HK-2 (cell line): ENCODE results near the gene OR2AG1.

ENCODE experiments used
- DNase-seq: peaks from one replicate; pipeline ENCODE4 v3.0.0-alpha.2; 2018; ENCODE audit not compliant: unreplicated experiment

The OR2AG1 gene, protein sequence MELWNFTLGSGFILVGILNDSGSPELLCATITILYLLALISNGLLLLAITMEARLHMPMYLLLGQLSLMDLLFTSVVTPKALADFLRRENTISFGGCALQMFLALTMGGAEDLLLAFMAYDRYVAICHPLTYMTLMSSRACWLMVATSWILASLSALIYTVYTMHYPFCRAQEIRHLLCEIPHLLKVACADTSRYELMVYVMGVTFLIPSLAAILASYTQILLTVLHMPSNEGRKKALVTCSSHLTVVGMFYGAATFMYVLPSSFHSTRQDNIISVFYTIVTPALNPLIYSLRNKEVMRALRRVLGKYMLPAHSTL

DNA sequence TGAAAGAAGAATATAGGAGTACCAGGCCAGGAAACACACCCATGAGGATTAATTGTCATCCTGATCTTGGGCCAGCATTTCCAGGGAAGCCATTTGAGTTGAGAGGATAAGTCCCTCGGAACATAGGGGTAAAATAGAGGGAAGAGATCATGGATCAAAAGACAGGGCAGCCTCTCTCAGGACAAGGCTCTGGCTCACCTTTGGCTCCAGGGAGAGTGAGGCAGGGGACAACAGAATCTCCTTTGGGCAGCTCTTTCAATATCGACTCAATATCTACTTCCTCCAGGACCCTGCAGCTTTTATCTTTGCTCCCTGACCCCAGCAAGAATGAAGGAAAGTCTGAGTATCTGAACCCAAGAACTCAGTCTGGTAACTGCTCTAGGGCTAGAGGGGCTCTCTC lies at the start of gene OR2AG1:
OR2AG1 (plus strand) TSS at position 301 of the 400 bp plus-strand sequence. CDS start 2,018 bp downstream, outside the sequence.
- DNase-seq: no peak

- DNase-seq: no peak
These were observed 49.2 kb upstream of the OR2AG1 start for GRCh38 chr11:6733326-6734275.

- no peak for DNase-seq
These were observed 48.2 kb upstream of the OR2AG1 start for GRCh38 chr11:6734616-6735015.

GRCh38 chr11:6735306-6735705 lies 47.5 kb upstream of the OR2AG1 start:
- DNase-seq: no peak

DNA sequence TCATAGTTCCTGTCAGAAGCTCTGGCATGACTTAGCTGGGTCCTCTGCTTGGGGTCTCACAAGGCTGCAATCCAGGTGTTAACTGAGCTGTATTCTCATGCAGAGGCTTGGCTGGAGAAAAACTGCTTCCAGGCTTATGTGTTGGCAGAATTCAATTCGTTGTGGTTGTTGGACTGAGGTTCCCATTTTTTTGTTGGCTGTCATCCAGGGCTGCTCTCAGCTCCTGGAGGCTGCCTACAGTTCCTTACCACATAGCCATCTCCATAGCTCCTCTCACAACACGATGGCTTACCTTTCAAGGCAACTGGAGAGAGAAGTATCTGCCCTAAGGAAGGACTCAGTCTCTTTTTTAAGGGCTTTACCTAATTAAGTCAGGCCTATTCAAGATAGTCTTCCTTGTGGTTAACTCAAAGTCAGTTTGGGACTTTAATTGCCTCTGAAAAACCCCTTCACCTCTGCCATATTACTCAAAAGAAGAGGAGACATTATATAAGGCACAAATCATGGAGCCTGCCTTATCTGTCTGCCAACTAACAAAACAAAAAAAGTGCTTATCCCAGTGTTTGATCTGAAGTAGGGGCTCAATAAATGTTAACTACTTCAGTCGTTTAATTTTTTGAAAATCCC lies 46.2 kb upstream of the OR2AG1 start:
- DNase-seq: no peak

GRCh38 chr11:6737872-6738466 lies 44.9 kb upstream of the OR2AG1 start:
- DNase-seq: peak; percentile 16

GRCh38 chr11:6738590-6738989 lies 44.2 kb upstream of the OR2AG1 start:
- DNase-seq: no peak

GRCh38 chr11:6742260-6742659 lies 40.6 kb upstream of the OR2AG1 start:
- DNase-seq: no peak

- no peak for DNase-seq
These were observed 37.8 kb upstream of the OR2AG1 start for GRCh38 chr11:6745018-6745417.

DNA sequence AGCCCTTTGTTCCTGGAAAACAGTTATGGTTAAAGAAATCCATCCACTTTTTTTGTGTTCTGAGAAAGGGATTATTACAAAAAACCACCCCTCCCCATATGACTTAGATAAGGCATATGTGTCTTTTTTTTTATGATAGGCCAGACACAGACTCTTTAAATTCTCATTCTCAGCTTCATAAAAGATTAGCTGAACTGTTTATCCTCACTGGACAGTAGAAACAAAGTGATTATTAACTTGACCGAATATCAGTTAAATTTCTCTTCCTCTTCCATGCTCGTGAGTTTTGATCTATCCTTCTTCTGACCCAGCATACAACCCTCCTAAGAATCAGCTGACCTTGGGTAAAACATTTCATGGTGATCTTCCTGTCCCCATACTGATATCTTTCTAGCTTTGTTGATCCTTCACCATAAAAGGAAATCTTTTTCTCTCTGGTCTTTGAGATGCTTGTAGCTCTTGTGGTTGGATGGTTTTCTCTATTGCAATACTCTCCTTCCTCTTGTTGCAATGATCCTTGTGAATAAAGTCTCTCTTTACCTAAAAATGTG lies 37.3 kb upstream of the OR2AG1 start:
- no peak for DNase-seq

- no peak for DNase-seq
These were observed 36.7 kb upstream of the OR2AG1 start for GRCh38 chr11:6746086-6746618.

GRCh38 chr11:6746626-6747025 lies 36.2 kb upstream of the OR2AG1 start:
- DNase-seq: no peak

GRCh38 chr11:6747097-6747668 lies 35.6 kb upstream of the OR2AG1 start:
- no peak for DNase-seq

DNA sequence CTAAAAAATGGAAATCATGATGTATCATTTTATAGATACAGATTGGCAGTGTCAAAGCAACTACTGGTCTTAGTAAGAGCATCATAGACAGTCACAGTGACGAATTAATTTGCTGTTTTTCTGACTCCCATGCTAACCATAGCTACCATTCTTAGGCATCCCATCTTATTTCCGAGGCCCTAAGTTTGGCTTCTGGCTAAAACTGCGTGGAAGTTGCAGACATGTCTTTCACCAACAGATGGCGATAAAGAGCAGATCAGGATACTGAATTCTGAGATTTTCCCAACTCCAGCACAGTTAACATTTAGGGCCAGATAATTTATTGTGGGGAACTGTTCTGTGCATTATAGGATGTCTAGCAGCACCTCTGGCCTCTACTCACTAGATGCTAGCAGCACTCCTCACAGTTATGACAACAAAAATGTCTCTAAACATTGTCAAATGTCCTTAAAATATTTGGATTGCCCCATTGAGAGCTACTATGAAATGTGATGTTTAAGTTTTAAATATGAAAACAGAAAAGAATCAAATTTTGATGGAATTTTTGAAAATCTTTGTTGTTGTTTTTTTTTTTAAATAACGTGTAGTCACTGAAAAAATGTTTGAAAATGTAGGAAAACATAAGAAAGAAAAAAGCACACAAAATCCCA lies 27.4 kb upstream of the OR2AG1 start:
- DNase-seq: peak; percentile 12

GRCh38 chr11:6755953-6756347 lies 26.9 kb upstream of the OR2AG1 start:
- DNase-seq: no peak

DNA sequence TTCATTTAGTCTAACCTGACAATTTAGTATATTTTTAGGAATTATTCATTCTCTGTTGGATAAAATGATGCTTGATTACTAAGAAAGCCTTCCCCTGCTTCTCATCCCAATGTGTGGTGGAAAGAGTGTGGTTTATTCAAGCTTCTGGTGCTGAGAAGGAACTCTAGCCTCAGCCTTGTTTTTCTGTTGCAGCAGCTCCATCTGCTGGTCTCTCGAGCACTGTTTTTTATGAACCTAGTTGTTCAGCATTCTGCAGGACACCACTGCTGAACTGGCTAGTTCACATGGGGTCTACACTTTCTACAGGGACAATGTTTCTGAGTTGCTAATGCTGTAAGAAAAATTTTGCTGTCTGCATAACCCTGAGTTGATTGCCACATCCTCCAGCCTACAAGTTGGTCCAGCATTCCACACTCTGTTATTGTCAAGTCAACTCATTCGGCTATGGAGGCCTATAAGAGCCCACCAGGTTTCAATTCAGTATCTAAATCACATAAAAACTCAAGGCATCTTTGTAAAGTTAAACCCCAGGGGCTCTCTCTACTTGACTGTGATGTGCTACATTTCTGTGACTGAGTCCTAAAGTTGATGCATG lies 25.4 kb upstream of the OR2AG1 start:
- peak; percentile 6 for DNase-seq

DNA sequence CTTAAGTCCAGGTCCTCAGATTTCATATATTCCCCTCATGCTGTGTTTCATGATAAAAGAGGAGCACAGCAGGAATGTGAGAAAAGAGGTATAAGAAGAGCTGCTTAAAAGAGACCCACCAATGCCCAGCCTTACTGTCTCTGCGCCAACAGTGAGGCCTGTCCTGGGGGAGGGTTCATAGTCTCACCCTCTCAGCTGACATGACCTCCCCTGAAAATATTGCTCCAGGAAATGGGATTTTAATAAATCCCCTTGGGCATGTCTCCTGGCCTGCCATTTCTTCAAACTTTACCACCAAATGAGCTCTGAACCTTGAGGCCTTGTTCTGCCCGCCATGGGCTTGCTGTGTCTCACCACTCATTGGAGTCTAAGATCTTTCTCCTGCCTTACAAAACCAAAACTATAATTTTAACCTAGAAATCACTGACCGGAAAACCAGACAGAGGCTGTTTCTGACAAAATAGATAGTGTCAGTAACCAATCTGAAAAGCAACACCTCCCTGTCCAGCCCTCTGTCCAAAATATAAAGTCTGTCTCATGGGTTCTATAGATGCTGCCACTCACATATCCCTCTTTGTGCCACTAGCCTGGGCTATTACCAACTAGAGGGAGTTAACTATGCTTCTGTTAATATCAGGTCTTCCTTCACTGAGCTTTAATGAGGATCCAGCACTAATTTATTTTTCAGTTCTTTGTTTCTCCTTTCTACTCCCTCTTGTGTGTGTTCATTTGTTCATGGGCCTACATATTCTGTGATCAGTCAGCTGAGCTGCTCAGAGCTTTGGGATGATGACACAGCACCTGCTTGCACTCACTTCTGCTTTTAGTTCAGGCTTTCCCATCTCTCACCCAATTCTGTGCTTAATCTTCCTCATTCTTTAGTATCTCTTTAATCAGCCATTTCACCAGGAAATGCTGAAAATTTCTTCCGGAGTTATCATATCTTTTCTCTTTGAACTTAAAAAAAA lies 10.6 kb upstream of the OR2AG1 start, which contains the start of gene OR2AG2:
OR2AG2 (minus strand) TSS at position 51 of the 968 bp plus-strand sequence. CDS start 3,019 bp downstream, outside the sequence.
- no peak for DNase-seq

DNA sequence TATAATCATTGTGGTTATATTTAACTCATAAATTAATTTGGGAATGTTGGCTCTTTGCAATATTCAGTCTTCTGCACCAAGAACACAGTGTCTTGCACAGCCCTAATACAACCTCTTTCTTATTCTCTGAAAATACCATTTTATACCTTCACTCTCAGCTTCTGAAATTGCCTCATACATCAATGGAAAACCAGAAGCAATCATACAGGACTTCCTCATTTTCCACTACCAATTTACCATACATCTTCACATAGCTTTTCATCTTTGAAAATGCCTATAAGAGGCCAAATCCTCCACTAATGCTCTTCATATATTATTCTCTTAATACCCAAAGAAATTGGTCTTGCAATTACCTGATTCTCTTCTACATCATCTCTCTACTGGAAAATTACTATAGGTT lies 4.3 kb upstream of the OR2AG1 start:
- DNase-seq: no peak

DNA sequence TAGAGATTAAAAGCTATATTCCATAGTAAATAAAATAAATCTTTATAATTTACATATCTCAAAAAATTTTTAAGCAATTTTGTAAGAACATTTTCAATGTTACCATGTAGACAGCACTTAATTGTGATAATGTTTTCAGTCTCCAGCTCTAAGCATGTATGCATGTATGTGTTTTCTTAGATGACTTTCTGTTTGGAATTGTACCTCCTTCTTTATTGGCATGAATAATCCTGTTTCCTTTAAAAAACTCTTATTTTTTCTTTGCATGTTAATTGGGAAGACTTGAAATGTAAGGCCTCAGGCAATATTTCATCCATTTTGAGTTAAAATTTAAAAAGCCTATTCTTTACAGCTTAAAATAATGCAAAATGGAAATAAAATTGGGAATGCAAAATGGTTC lies 2.0 kb upstream of the OR2AG1 start:
- DNase-seq: no peak
